Thyroid gland (tissue), 4 donors: ENCODE data around the gene RFTN2. TPM values are rescaled to one million over a fixed set of nuclear protein-coding genes. Genes with fewer than 3 reads are reported as not detected.

Experiments
- DNase-seq, 2 donors: peaks; one replicate each; pipeline ENCODE4 v3.0.0-alpha.2; 2019
- H3K27ac ChIP-seq, 3 donors: fragments of 200-600 bp; sonication (generic); 1 replicate in 2 of 3; 2 replicates in 1 of 3; pipeline ENCODE4 v1.5.1; 2016 to 2019; ENCODE audit warnings: mild to moderate bottlenecking in 1 of 3, moderate library complexity in 1 of 3
- H3K27me3 ChIP-seq: fragments of 200-600 bp; sonication (generic); one replicate; pipeline ENCODE4 v1.5.1; 2019
- H3K36me3 ChIP-seq, 2 donors: fragments of 200-600 bp; sonication (generic); one replicate each; pipeline ENCODE4 v1.5.1; 2016 to 2019
- H3K4me1 ChIP-seq, 2 donors: fragments of 200-600 bp; sonication (generic); one replicate each; pipeline ENCODE4 v1.5.1; 2017 to 2019
- H3K4me3 ChIP-seq, 3 donors: fragments of 200-600 bp; sonication (generic); replicated peaks in 1 of 3; 1 replicate in 2 of 3; 2 replicates in 1 of 3; pipeline ENCODE4 v1.5.1; 2016; ENCODE audit warnings: mild to moderate bottlenecking in 1 of 3
- H3K9me3 ChIP-seq: fragments of 200-600 bp; sonication (generic); one replicate; pipeline ENCODE4 v1.5.1; 2017
- POLR2A ChIP-seq, 2 donors: fragments of 450-650 bp; IDR thresholded peaks; one replicate each; pipeline ENCODE4 v1.6.1; 2017; ENCODE audit warnings: antibody characterized with exemption in 2 of 2, mild to moderate bottlenecking in 2 of 2, moderate library complexity in 1 of 2
- WGBS, 2 donors: methylation state at CpG; one replicate each; pipeline ENCODE4 v1.1.5; 2017; 5-methylcytosine and 5-hydroxymethylcytosine counted together
- intact Hi-C: fragments of 100-400 bp; cut with DNase I; formaldehyde crosslinking; loops from one replicate; pipeline ENCODE4 v1.15.1; 2023
- total RNA-seq, 4 donors: library from RNA; depleted of rRNA; stranded (reverse); fragments of >200 nt; gene quantifications; one replicate each; pipeline ENCODE4 v1.2.3, GENCODE V29; 2016
- TF ChIP-seq, protein P1 (sequence below), 6 experiments: fragments of 200-600 bp in 3 of 6; fragments of 450-650 bp in 3 of 6; sonication (generic) in 3 of 6; IDR thresholded peaks; one replicate each; pipeline ENCODE4 v1.5.1; 2016 to 2019; ENCODE audit warnings: antibody characterized with exemption in 6 of 6, mild to moderate bottlenecking in 2 of 6, inconsistent platforms in 1 of 6, moderate library complexity in 1 of 6

Gene RFTN2
- total RNA-seq, 4 donors from 2014 or later = 5.3 to 12.9 (median 9.4) TPM

DNA sequence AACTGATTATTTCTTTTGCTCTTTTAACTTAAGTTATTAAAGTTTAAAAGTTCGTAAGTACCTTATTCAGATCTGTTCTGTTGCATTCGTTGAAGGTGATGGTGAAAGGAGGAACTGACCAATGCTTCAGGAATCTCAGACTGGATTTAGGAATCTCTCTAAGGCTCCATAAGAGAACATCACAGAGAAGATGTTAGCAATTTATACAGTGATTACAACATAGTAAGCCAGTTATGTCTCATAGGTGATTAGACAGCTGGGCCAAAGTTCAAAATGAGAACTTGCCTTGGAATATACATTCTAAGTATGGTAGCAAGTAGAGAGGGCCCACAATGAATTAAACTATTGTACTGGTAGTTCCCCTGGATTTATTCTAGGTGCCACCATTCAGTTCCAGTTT, 32.9 kb upstream of the RFTN2 start:
- DNase-seq = no peak
- H3K4me3 ChIP-seq = no peak overlapping the region
- no peaks in the 10 kb centered on the region for H3K27me3 ChIP-seq
- H3K36me3 ChIP-seq = no peaks in the 10 kb centered on the region
- no peak overlapping the region for H3K27ac ChIP-seq
- TF ChIP-seq, protein P1, sequence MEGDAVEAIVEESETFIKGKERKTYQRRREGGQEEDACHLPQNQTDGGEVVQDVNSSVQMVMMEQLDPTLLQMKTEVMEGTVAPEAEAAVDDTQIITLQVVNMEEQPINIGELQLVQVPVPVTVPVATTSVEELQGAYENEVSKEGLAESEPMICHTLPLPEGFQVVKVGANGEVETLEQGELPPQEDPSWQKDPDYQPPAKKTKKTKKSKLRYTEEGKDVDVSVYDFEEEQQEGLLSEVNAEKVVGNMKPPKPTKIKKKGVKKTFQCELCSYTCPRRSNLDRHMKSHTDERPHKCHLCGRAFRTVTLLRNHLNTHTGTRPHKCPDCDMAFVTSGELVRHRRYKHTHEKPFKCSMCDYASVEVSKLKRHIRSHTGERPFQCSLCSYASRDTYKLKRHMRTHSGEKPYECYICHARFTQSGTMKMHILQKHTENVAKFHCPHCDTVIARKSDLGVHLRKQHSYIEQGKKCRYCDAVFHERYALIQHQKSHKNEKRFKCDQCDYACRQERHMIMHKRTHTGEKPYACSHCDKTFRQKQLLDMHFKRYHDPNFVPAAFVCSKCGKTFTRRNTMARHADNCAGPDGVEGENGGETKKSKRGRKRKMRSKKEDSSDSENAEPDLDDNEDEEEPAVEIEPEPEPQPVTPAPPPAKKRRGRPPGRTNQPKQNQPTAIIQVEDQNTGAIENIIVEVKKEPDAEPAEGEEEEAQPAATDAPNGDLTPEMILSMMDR (IDR thresholded peaks at IDR 0.05) = no peak
- TF ChIP-seq POLR2A (IDR thresholded peaks at IDR 0.05) = no peak
- H3K9me3 ChIP-seq = no peaks in the 10 kb centered on the region
- H3K4me1 ChIP-seq = peaks cover 21 to 24% of the 10 kb centered on the region in 2 donors
- intact Hi-C loops = no loop called here
- WGBS, 2 donors = 65 to 69% methylated on average over 2 of the region's 2 CpGs

DNA sequence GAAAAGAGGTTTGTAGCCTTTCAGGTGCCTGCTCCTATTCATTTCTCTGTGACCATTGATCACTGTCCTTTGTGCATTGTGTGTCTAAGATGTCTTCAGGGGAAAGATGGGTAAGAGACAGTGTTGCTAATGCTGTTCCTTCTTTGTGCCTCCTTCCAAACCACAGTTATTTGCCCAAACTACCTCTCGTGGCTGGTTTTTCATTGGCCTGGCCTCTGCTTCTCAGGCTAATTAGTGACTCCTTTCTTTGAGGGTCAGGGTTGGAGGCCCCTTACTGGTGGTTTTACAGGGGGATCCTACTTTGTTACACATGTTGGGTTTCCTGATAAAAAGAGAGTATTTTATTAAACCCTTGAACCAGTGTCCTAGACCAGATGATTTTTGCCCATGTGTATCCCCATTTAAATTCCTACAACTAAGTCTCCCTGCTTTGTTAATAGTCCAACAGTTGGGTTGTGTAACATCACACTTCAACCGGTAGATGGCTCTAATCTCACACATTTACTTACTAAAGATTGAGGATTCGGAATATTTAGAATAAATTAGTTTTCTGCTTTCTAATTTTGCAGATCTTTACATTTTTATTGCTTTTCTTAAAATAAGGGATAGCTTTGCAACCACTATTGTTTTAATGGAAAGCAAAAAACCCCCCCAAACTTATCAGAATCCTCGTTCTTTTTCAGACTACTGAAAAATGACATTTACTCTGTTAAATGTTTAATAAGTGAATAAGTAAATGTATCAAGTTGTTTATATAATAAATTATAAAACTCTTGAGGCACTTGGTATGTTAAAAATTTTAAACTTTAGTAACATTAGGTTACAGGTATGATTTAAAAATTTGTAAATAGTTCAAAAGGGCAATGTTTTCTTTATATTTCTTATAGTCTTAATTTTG, 32.2 kb upstream of the RFTN2 start:
- H3K4me1 ChIP-seq = peaks cover 21 to 24% of the 10 kb centered on the region in 2 donors
- H3K27ac ChIP-seq = no peak overlapping the region
- intact Hi-C loops = no loop called here
- no peaks in the 10 kb centered on the region for H3K9me3 ChIP-seq
- H3K4me3 ChIP-seq = peak overlapping the region in 1 of 3 donors; percentile 12
- WGBS, 2 donors = 12 to 13% methylated on average over 4 of the region's 4 CpGs
- DNase-seq = no peak
- H3K36me3 ChIP-seq = no peaks in the 10 kb centered on the region
- H3K27me3 ChIP-seq = no peaks in the 10 kb centered on the region
- TF ChIP-seq POLR2A (IDR thresholded peaks at IDR 0.05) = no peak
- TF ChIP-seq, protein P1 (IDR thresholded peaks at IDR 0.05) = peak; percentile 30 to 73 (median 60)

DNA sequence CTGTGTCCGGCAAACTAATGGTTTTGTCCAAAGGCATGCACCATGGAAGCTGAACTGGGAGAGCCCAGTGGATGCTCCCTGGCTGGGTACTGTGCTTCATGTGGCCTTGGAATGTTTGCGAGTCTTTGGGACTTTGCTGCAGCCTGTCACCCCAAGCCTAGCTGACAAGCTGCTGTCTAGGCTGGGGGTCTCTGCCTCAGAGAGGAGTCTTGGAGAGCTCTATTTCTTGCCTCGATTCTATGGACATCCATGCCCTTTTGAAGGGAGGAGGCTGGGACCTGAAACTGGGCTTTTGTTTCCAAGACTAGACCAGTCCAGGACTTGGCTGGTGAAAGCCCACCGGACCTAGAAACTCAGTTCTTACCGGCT, 31.4 kb upstream of the RFTN2 start:
- H3K4me1 ChIP-seq = peaks cover 21 to 24% of the 10 kb centered on the region in 2 donors
- H3K9me3 ChIP-seq = no peaks in the 10 kb centered on the region
- 60 to 63% methylated on average over 5 of the region's 5 CpGs for WGBS, 2 donors
- no peaks in the 10 kb centered on the region for H3K36me3 ChIP-seq
- intact Hi-C loops = no loop called here
- TF ChIP-seq, protein P1 (IDR thresholded peaks at IDR 0.05) = no peak
- no peak for TF ChIP-seq POLR2A (IDR thresholded peaks at IDR 0.05)
- no peak overlapping the region for H3K27ac ChIP-seq
- peak overlapping the region in 1 of 3 donors; percentile 89 for H3K4me3 ChIP-seq
- DNase-seq = no peak
- H3K27me3 ChIP-seq = no peaks in the 10 kb centered on the region

DNA sequence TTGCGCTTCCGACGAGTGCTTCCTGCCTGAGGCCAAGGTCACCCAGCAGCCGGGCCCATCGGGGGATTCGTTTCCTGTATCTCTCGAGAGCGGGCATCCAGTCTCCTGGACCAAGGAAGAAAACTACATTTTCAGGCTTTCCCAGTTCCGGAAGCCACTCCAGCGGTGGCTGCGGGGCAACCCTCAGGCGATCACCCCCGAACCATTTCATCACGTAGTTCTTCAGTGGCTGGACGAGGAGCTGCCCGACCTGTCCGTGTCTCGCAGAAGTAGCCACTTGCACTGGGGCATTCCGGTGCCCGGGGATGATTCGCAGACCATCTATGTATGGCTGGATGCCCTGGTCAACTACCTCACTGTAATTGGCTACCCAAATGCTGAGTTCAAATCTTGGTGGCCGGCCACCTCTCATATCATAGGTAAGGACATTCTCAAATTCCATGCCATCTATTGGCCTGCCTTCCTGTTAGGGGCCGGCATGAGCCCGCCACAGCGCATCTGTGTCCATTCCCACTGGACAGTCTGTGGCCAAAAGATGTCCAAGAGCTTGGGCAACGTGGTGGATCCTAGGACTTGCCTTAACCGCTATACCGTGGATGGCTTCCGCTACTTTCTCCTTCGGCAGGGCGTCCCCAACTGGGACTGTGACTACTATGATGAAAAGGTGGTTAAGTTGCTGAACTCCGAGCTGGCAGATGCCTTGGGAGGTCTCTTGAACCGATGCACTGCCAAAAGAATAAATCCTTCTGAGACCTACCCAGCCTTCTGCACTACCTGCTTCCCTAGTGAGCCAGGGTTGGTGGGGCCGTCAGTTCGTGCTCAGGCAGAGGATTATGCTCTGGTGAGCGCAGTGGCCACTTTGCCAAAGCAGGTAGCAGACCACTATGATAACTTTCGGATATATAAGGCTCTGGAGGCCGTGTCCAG, 30.8 kb upstream of the RFTN2 start:
- no peak for TF ChIP-seq POLR2A (IDR thresholded peaks at IDR 0.05)
- TF ChIP-seq, protein P1 (IDR thresholded peaks at IDR 0.05) = no peak
- H3K4me1 ChIP-seq = peaks cover 21 to 24% of the 10 kb centered on the region in 2 donors
- intact Hi-C loops = no loop called here
- H3K9me3 ChIP-seq = no peaks in the 10 kb centered on the region
- 11 to 22% methylated on average over 37 to 38 of the region's 38 CpGs for WGBS, 2 donors
- DNase-seq = peak; percentile 22 to 36
- peak overlapping the region in 1 of 3 donors; percentile 44 for H3K27ac ChIP-seq
- H3K36me3 ChIP-seq = no peaks in the 10 kb centered on the region
- H3K4me3 ChIP-seq = peak overlapping the region; percentile 49 to 89 (median 81)
- H3K27me3 ChIP-seq = no peaks in the 10 kb centered on the region
